NT2/D1 (cell line): ENCODE data around the gene VWA8.

Experiments
- SUZ12 ChIP-seq: IDR thresholded peaks from 2 replicates; pipeline ENCODE4 v1.6.1; 2011; ENCODE audit not compliant: insufficient read length, insufficient read depth; ENCODE audit errors: extremely low read depth
- ZNF274 ChIP-seq: IDR thresholded peaks from 2 replicates; pipeline ENCODE4 v1.6.1; 2011; ENCODE audit warnings: mild to moderate bottlenecking, low read depth, low read length

GRCh38 chr13:41528021-41528420 is 432.9 kb downstream of the VWA8 start:
- no peak for TF ChIP-seq ZNF274
- no peak for TF ChIP-seq SUZ12
